GM19397 (cell line): ENCODE measurements around the gene ARAP1.

Source experiments
- ATAC-seq: cut with Tn5 transposase; IDR thresholded peaks from one replicate; pipeline ENCODE4 v1.9.1; 2021; ENCODE audit warnings: mild to moderate bottlenecking, moderate library complexity; ENCODE audit not compliant: unreplicated experiment

The ARAP1 gene

GRCh38 chr11:72705442-72706365 lies 46.5 kb downstream of the ARAP1 start:
- ATAC-seq = no peak

- no peak for ATAC-seq
Measured at GRCh38 chr11:72704783-72705265, 47.4 kb downstream of the ARAP1 start.

- no peak for ATAC-seq
Measured at GRCh38 chr11:72704028-72704782, 48.0 kb downstream of the ARAP1 start.

GRCh38 chr11:72703267-72704008 lies 48.8 kb downstream of the ARAP1 start:
- no peak for ATAC-seq

GRCh38 chr11:72702577-72703241 lies 49.5 kb downstream of the ARAP1 start:
- no peak for ATAC-seq

DNA sequence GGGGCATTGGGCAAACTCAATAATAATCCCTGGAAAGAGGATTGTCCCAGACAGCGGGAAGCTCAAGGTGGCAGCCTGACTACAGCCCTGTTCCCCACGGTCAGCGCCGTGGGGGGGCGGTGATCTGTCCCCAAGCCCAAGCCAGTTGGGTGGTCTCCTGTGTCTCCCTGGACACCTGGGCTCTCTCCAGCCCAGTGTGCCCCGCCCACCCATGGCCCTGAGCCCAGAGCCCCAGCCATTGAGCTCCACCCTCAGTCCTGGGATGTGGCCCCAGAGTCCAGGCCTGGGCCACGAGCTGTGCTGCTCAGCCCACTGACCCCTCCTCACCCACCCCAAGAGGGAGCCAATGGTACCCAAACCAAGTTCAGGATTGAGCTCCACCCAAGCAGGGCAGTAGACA lies 50.1 kb downstream of the ARAP1 start:
- ATAC-seq = no peak

- no peak for ATAC-seq
Measured at GRCh38 chr11:72701466-72701865, 50.7 kb downstream of the ARAP1 start.

GRCh38 chr11:72700146-72700545 lies 52.1 kb downstream of the ARAP1 start:
- ATAC-seq = no peak

GRCh38 chr11:72697814-72698213 lies 54.4 kb downstream of the ARAP1 start:
- no peak for ATAC-seq

GRCh38 chr11:72696866-72697700 lies 55.1 kb downstream of the ARAP1 start:
- no peak for ATAC-seq

GRCh38 chr11:72695354-72695753 lies 56.9 kb downstream of the ARAP1 start:
- no peak for ATAC-seq

GRCh38 chr11:72693271-72693968 lies 58.8 kb downstream of the ARAP1 start:
- no peak for ATAC-seq

GRCh38 chr11:72692498-72693237 lies 59.5 kb downstream of the ARAP1 start:
- ATAC-seq = no peak

GRCh38 chr11:72690166-72690565 lies 62.0 kb downstream of the ARAP1 start:
- ATAC-seq = no peak

DNA sequence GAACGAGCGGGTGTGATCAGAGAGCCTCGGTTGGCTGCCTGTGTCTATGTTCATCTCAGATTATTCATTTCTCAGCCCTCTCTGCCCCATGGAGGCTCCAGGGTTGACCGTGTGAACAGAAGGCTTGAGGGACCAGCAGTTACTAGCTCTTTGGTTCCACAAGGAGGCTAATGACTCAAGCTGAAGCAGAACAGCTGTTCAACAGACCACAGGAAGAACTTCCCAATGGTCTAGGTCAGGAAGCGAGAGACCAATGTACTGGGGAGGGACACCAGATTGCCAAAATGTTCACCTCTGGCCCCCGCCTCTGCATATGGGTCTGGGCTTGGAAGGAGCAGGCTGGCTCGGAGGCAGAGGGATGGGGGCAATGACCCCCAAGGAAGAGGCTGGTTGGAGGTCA lies 63.3 kb downstream of the ARAP1 start:
- no peak for ATAC-seq

DNA sequence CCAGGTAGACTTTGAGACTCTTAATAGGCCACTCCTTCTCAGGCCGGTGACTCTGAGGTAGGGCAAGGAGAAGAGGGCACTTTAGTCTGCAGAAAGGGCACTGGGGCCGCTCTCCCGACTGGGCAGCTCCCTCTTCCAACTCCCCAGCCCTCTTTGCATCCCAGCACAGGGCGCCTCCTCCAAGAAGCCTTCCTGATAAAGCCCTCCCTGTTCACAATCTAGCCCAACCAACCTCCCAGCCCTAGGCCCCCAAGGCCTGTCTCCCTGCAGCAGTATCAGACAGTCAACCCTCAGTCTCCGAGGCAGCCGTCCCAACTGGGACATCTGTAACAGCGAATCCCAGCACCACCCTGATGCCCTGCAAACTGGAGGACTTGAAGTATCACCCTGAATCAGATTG lies 63.7 kb downstream of the ARAP1 start:
- ATAC-seq = no peak

DNA sequence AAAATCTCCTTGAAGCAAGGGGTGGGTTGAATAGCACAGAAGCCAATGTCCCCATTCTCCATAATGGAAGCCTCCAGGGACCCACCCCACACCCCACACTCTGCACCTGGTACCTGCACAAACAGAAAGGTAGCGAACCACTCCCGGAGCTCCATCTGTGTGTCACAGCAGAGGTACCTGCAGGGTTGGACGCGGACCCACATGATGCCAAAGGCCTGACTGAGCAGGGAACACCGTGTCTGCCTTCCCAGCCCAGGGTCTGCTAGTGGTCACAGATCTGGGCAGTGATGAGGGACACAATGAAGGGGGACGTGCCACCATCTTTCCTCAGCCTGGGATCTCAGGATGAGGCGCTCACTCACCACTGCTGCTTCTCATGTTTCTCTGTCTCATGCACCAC lies 64.9 kb downstream of the ARAP1 start:
- ATAC-seq = no peak

DNA sequence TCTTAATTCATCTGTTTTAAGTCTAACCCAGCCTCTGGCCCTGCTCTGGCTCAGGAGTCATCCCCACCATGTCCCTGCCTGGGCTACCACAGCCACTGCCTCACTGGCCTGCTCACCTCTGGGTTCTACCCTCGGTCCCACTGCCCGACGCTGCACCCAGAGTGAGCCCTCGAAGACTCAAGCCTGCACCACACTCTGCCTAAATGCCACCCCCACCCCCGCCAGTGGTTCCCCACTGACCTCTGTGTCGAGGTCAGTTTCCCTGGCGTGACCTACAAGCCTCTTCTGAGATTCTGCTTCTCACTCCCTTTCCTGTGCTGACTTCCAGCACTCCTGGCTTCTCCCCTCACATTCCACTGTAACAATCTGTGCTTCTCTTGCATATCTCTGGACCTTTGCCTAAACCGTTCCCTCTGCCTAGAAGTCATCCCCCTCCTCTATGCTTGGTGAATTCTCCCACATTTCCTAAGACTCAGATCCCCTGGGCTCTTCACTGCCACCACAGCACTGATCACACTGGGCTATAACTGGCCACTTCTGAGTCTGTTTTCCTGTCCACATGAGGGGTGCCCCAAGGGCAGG lies 65.5 kb downstream of the ARAP1 start:
- no peak for ATAC-seq
